GM19438 (cell line): ENCODE data around the gene BAIAP3.
"Not testable (repeated sequence)": the region's sequence is repeated elsewhere in the genome, so short reads cannot be mapped to it uniquely, and the experiment has no call there.

Experiments used
- ATAC-seq: cut with Tn5 transposase; IDR thresholded peaks from one replicate; pipeline ENCODE4 v1.9.1; 2021; ENCODE audit warnings: low read depth; ENCODE audit not compliant: unreplicated experiment

The BAIAP3 gene

GRCh38 chr16:1315081-1316032 lies 18.1 kb upstream of the BAIAP3 start:
- no peak for ATAC-seq

GRCh38 chr16:1316033-1316405 lies 17.4 kb upstream of the BAIAP3 start:
- no peak for ATAC-seq

GRCh38 chr16:1317479-1318267 lies 15.8 kb upstream of the BAIAP3 start:
- ATAC-seq = no peak

- ATAC-seq = no peak
Measured at GRCh38 chr16:1318268-1318545, 15.2 kb upstream of the BAIAP3 start.

GRCh38 chr16:1319041-1319440 lies 14.4 kb upstream of the BAIAP3 start:
- no peak for ATAC-seq

GRCh38 chr16:1320097-1320496 lies 13.3 kb upstream of the BAIAP3 start:
- ATAC-seq = no peak

GRCh38 chr16:1320658-1321240 lies 12.7 kb upstream of the BAIAP3 start:
- ATAC-seq = no peak

- ATAC-seq = no peak
Measured at GRCh38 chr16:1322407-1322806, 11.0 kb upstream of the BAIAP3 start.

- ATAC-seq = no peak
Measured at GRCh38 chr16:1323296-1324239, 9.9 kb upstream of the BAIAP3 start.

GRCh38 chr16:1324286-1324826 lies 9.1 kb upstream of the BAIAP3 start:
- no peak for ATAC-seq

GRCh38 chr16:1325261-1325660 lies 8.2 kb upstream of the BAIAP3 start:
- no peak for ATAC-seq

GRCh38 chr16:1325673-1326371 lies 7.6 kb upstream of the BAIAP3 start:
- no peak for ATAC-seq

GRCh38 chr16:1326391-1326790 lies 7.1 kb upstream of the BAIAP3 start:
- no peak for ATAC-seq

GRCh38 chr16:1326946-1327618 lies 6.4 kb upstream of the BAIAP3 start:
- no peak for ATAC-seq

- no peak for ATAC-seq
Measured at GRCh38 chr16:1327619-1327947, 5.9 kb upstream of the BAIAP3 start.

GRCh38 chr16:1328136-1328535 lies 5.3 kb upstream of the BAIAP3 start:
- ATAC-seq = not testable (repeated sequence)

- not testable (repeated sequence) for ATAC-seq
Measured at GRCh38 chr16:1328961-1329360, 4.5 kb upstream of the BAIAP3 start.

GRCh38 chr16:1330260-1330914 lies 3.1 kb upstream of the BAIAP3 start:
- no peak for ATAC-seq
